Heart left ventricle (tissue), 16 donors: ENCODE data around the gene OTOF. TPM values are rescaled to one million over a fixed set of nuclear protein-coding genes. Genes with fewer than 3 reads are reported as not detected.

Source experiments
- ATAC-seq, 4 donors: fragments of 200-7000 bp; cut with Tn5 transposase; one replicate each; pipeline ENCODE4 v1.9.1; 2020 to 2022; ENCODE audit warnings: moderate library complexity in 4 of 4, mild to moderate bottlenecking in 3 of 4, moderate number of reproducible peaks in 1 of 4
- DNase-seq, 5 donors: peaks; one replicate each; pipeline ENCODE4 v3.0.0-alpha.2; 2020
- H3K27ac ChIP-seq, 12 donors: fragments of 200-600 bp; sonication (generic) in 4 of 12; one replicate each; pipeline versions ENCODE4 v1.5.0 to v1.8.0; 2016 to 2022; ENCODE audit warnings: mild to moderate bottlenecking in 2 of 12
- H3K27me3 ChIP-seq, 9 donors: fragments of 200-600 bp; sonication (generic) in 2 of 9; one replicate each; pipeline versions ENCODE4 v1.5.1 to v1.8.0; 2016 to 2022; ENCODE audit warnings: mild to moderate bottlenecking in 3 of 9
- H3K36me3 ChIP-seq, 9 donors: fragments of 200-600 bp; sonication (generic) in 2 of 9; one replicate each; pipeline versions ENCODE4 v1.5.0 to v1.8.0; 2018 to 2022; ENCODE audit warnings: mild to moderate bottlenecking in 2 of 9
- H3K4me1 ChIP-seq, 12 donors: fragments of 200-600 bp; sonication (generic) in 4 of 12; one replicate each; pipeline versions ENCODE4 v1.5.0 to v1.8.0; 2016 to 2022; ENCODE audit warnings: mild to moderate bottlenecking in 3 of 12
- H3K4me3 ChIP-seq, 12 donors: fragments of 200-600 bp; sonication (generic) in 4 of 12; one replicate each; pipeline versions ENCODE4 v1.5.0 to v1.8.0; 2017 to 2022; ENCODE audit warnings: mild to moderate bottlenecking in 9 of 12, moderate library complexity in 4 of 12
- H3K9me3 ChIP-seq, 12 donors: fragments of 200-600 bp; sonication (generic) in 4 of 12; one replicate each; pipeline versions ENCODE4 v1.5.0 to v1.8.0; 2016 to 2022; ENCODE audit warnings: mild to moderate bottlenecking in 1 of 12
- POLR2A ChIP-seq, 2 donors: fragments of 450-650 bp; IDR thresholded peaks; one replicate each; pipeline ENCODE4 v1.6.1; 2017; ENCODE audit warnings: antibody characterized with exemption in 2 of 2, mild to moderate bottlenecking in 2 of 2, moderate library complexity in 2 of 2
- WGBS, 4 donors: extraction: QIAGEN DNeasy Blood & Tissue Kit in 2 of 4; methylation state at CpG; one replicate each; pipeline versions ENCODE4 v1.1.5 to v1.1.7; 2013 to 2018; 5-methylcytosine and 5-hydroxymethylcytosine counted together
- intact Hi-C, 10 donors: fragments of 100-400 bp; cut with DNase I; formaldehyde crosslinking; loops; one replicate each; pipeline versions ENCODE4 v1.11.1 to v1.14.2; 2022
- polyA plus RNA-seq, 2 donors: library from polyadenylated mRNA; stranded (reverse); fragments of 200-250 nt; gene quantifications; one replicate each; pipeline ENCODE4 v1.2.3, GENCODE V29; 2013
- total RNA-seq, 9 donors: library from RNA; depleted of rRNA in 2 of 9; stranded (reverse); fragments of >200 nt in 2 of 9; fragmentation: NEBNext Ultra II Directional in 3 of 9; extraction: Animal tissue kit (Norgen Biotek cat#: 25700) in 3 of 9; gene quantifications; one replicate each; pipeline versions ENCODE4 v1.1.0 to v1.2.4, GENCODE V29; 2016 to 2023
- TF ChIP-seq, protein P1 (sequence below), 12 donors: fragments of 200-600 bp; sonication (generic) in 4 of 12; IDR thresholded peaks; one replicate each; pipeline versions ENCODE4 v1.5.0 to v1.8.0; 2018 to 2022; ENCODE audit warnings: antibody characterized with exemption in 12 of 12, mild to moderate bottlenecking in 5 of 12
- donor health status: ischemic (EF 13 %, LVEDD 7.1; RV severe dilation, severe dysfunction).
- donor health status: healthy with polysubstance abuse.
- donor health status: DM: no; HTN: yes; CAD: no.
- donor health status: DM: no; HTN: no; CAD: no.
- donor health status: ischemic (EF 25% LVEDD 6.9; RV normal size, moderate dysfunction).
- donor health status: ischemic (EF 25% LVEDD 5.7; RV mildly dilated, moderate dysfunction).
- donor health status: healthy.
- donor health status: DM: yes; HTN: yes; CAD: no.
- donor health status: ischemic (EF 35%, LVEDD 5.7; RV mildly dilated, moderate dysfunction).
- donor health status: nonischemic (EF 11% LVEDD 7.7; RV severe dilation, severe dysfunction).
- donor health status: DM: yes; HTN: yes; CAD: no.
- donor health status: PGD.
- donor health status: ischemic (EF 29% LVEDD 5.4; RV normal size, mild dysfunction).
- donor health status: nonischemic (EF 23%, LVEDD 6.1; RV moderate dilation, normal function).

The OTOF gene
- total and polyA plus RNA-seq, 11 donors, result 0.03 to 0.14 (median 0.04) TPM; not detected in 8

DNA sequence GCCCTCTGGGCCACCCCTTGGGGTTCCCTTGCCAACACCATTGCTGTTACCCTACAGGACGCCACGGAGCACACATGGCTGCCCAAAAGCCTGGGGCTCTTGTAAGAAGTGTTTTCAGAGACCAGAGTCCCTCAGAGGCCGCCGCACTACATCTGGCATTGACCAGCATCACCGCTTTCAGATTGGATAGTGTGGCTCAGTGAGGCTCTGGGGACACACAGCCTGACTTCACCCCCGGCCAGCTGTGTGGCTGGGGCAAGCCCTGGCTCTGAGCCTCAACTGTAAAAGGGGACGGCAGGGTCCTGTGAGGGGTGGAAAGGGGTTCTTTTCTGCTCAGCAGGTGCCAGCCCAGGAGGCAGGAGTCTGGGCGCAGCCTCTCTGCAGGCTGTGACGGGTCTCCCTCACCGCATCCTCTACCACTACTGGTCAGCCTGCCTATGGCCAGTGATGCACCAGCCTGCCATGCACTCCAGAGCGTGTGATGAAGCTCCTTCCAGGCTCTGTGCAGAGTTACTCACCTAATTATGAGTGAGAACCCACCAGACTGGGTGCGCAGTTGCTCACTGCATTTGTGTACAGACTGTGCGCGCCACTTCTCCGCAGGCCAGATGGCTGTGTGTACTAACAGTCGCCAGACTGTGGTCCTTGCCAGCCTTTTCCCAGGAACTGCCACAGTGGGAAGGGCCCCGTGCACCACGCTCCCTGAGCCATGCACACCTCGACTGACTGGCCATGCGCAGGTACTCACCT lies 10.7 kb upstream of the OTOF start:
- no peaks in the 10 kb centered on the region for H3K27me3 ChIP-seq
- DNase-seq (peak in 1 of 5 donors; percentile 17), ATAC-seq (no peak)
- intact Hi-C loops, result no loop called here
- no peak overlapping the region for H3K4me3 ChIP-seq
- H3K9me3 ChIP-seq, result no peaks in the 10 kb centered on the region
- no peaks in the 10 kb centered on the region for H3K36me3 ChIP-seq
- H3K27ac ChIP-seq, result no peak overlapping the region
- WGBS, 4 donors, result 87 to 96% (median 90%) methylated on average over 16 to 20 of the region's 20 CpGs
- no peak for TF ChIP-seq POLR2A (IDR thresholded peaks at IDR 0.05)
- TF ChIP-seq, protein P1, sequence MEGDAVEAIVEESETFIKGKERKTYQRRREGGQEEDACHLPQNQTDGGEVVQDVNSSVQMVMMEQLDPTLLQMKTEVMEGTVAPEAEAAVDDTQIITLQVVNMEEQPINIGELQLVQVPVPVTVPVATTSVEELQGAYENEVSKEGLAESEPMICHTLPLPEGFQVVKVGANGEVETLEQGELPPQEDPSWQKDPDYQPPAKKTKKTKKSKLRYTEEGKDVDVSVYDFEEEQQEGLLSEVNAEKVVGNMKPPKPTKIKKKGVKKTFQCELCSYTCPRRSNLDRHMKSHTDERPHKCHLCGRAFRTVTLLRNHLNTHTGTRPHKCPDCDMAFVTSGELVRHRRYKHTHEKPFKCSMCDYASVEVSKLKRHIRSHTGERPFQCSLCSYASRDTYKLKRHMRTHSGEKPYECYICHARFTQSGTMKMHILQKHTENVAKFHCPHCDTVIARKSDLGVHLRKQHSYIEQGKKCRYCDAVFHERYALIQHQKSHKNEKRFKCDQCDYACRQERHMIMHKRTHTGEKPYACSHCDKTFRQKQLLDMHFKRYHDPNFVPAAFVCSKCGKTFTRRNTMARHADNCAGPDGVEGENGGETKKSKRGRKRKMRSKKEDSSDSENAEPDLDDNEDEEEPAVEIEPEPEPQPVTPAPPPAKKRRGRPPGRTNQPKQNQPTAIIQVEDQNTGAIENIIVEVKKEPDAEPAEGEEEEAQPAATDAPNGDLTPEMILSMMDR (IDR thresholded peaks at IDR 0.05), result no peak
- H3K4me1 ChIP-seq, result peaks cover 0 to 9% (median 1%) of the 10 kb centered on the region in 12 donors

DNA sequence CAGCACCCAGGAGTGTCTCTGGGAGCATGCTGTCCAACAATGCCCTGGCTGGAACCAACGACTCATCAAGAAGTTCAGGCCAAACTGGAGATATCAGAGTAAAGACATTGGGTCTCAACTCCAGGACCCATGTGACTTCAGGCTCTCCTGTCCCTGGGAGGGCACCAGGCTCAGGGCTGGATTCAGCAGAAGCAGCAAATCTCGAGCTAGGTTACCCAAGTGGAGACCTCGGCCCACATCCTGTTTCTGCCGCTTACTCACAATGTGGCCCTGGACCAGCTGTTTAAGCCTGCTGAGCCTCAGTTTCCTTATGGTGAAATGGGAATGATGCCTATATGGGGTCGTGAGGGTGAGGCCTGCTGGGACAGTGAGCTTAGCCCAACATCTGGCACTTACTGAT lies 9.3 kb upstream of the OTOF start:
- Histone ChIP-seq H3K27me3 (no peaks in the 10 kb centered on the region), H3K4me1 (peaks cover 0 to 12% (median 2%) of the 10 kb centered on the region in 12 donors), H3K36me3 (no peaks in the 10 kb centered on the region), H3K27ac (no peak overlapping the region), H3K4me3 (no peak overlapping the region), H3K9me3 (no peaks in the 10 kb centered on the region)
- intact Hi-C loops, result no loop called here
- 69 to 82% (median 80%) methylated on average over 2 to 5 of the region's 5 CpGs for WGBS, 4 donors
- DNase-seq (peak in 1 of 5 donors; percentile 15), ATAC-seq (no peak)
- TF ChIP-seq, protein P1 (IDR thresholded peaks at IDR 0.05), result no peak

DNA sequence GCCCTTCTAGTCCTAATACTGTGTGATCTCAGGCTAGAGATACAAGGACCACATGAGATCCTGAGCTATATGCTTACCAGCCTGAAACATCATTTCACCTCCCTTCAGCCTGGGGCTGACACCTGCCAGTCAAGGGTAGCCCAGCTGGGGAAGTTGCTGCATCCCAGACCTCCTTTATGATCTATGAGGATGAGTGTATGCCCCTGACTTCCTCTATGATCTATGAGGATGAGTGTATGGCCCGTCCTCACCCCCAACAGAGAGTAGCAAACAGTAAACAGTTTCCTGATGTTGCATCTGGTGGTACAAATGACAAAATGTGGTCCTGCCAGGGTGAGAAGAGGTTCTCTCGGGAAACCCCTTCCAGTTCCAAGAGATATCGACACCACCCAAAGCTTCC lies 8.9 kb upstream of the OTOF start:
- peaks cover 0 to 12% (median 2%) of the 10 kb centered on the region in 12 donors for H3K4me1 ChIP-seq
- no peak overlapping the region for H3K27ac ChIP-seq
- intact Hi-C loops, result no loop called here
- no peaks in the 10 kb centered on the region for H3K9me3 ChIP-seq
- ATAC-seq, result no peak
- WGBS, 4 donors, result 86 to 96% (median 93%) methylated on average over 3 of the region's 3 CpGs
- H3K4me3 ChIP-seq, result no peak overlapping the region
- H3K36me3 ChIP-seq, result no peaks in the 10 kb centered on the region
- H3K27me3 ChIP-seq, result no peaks in the 10 kb centered on the region
- TF ChIP-seq, protein P1 (IDR thresholded peaks at IDR 0.05), result no peak
- TF ChIP-seq POLR2A (IDR thresholded peaks at IDR 0.05), result no peak
- DNase-seq, result no peak

DNA sequence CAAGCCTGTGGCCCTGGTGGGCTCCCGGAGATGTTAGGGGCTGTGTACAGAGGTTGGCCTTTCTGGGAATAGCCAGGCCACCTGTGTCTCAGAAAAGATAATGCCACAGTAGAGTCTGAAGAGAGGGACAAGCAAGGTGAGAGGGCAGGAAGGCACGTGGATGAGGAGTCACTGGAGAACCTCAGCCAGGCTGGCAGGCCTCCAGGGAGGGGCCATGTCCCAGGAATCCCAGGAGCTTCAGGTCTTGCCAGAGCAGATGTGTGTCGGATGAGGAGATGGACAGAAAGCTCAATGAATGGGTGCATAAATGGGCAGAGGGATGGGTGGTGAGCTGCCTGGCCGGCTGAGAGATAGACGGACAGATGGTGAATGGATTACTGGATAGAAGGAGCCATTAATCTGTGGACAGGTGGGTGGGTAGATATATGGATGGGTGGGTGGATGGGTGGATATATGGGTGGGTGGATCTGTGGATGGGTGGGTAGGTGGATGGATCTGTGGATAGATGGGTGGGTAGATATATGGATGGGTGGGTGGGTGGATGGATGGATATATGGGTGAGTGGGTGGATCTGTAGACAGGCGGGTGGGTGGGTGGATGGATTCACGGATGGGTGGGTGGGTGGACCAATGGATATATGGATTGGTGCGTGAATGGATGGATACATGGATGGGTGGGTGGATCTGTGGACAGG lies 7.9 kb upstream of the OTOF start:
- Histone ChIP-seq H3K4me3 (no peak overlapping the region), H3K27me3 (no peaks in the 10 kb centered on the region), H3K4me1 (peaks cover 0 to 12% (median 2%) of the 10 kb centered on the region in 12 donors), H3K36me3 (no peaks in the 10 kb centered on the region), H3K27ac (no peak overlapping the region), H3K9me3 (no peaks in the 10 kb centered on the region)
- intact Hi-C loops, result no loop called here
- TF ChIP-seq, protein P1 (IDR thresholded peaks at IDR 0.05), result no peak
- TF ChIP-seq POLR2A (IDR thresholded peaks at IDR 0.05), result no peak
- 78 to 90% (median 86%) methylated on average over 8 of the region's 8 CpGs for WGBS, 4 donors
- DNase-seq (peak in 2 of 5 donors; percentile 20 to 28), ATAC-seq (no peak)
